MCF 10A (cell line): ENCODE data around the gene PDLIM4. TPM values are rescaled to one million over a fixed set of nuclear protein-coding genes. Genes with fewer than 3 reads are reported as not detected.

Experiments
- BruUV-seq: library from RNA; stranded (reverse); fragments of 400-500 nt; replicated peaks from 2 replicates; lab custom pipeline; 2021; lab: Mats Ljungman, UMichigan
- CTCF ChIA-PET: fragments of 300-600 bp; sonication (Branson Sonifier 250); formaldehyde crosslinking; extraction: SDS; loops from one replicate; lab custom pipeline; 2021; ENCODE audit warnings: antibody characterized with exemption, inconsistent platforms; lab: Yijun Ruan, JAX
- POLR2A ChIA-PET: fragments of 300-600, 350-650 bp; sonication (Branson Sonifier 250); formaldehyde crosslinking; extraction: SDS; loops from one replicate; lab custom pipeline; 2020; ENCODE audit warnings: antibody characterized with exemption, inconsistent platforms; lab: Yijun Ruan, JAX
- DNase-seq: peaks from one replicate; pipeline ENCODE4 v3.0.0-alpha.2; 2018; ENCODE audit not compliant: unreplicated experiment
- H3K27ac Mint-ChIP-seq: one replicate; pipeline ENCODE4 v1.8.0; 2022; ENCODE audit warnings: mild to moderate bottlenecking, low read depth, mixed read lengths; ENCODE audit not compliant: unreplicated experiment
- H3K27me3 Mint-ChIP-seq: one replicate; pipeline ENCODE4 v1.8.0; 2022; ENCODE audit warnings: mixed read lengths; ENCODE audit not compliant: insufficient read depth, unreplicated experiment
- H3K36me3 Mint-ChIP-seq: one replicate; pipeline ENCODE4 v1.8.0; 2022; ENCODE audit warnings: mild to moderate bottlenecking, moderate library complexity, mixed read lengths; ENCODE audit not compliant: insufficient read depth, unreplicated experiment
- H3K4me1 Mint-ChIP-seq: one replicate; pipeline ENCODE4 v1.8.0; 2022; ENCODE audit warnings: mixed read lengths; ENCODE audit not compliant: insufficient read depth, unreplicated experiment
- H3K4me3 Mint-ChIP-seq: one replicate; pipeline ENCODE4 v1.8.0; 2022; ENCODE audit warnings: mild to moderate bottlenecking, moderate library complexity, mixed read lengths; ENCODE audit not compliant: unreplicated experiment
- H3K9me3 Mint-ChIP-seq: one replicate; pipeline ENCODE4 v1.8.0; 2022; ENCODE audit warnings: mixed read lengths; ENCODE audit not compliant: unreplicated experiment
- CTCF ChIP-seq: fragments of 200-600 bp; IDR thresholded peaks from one replicate; pipeline ENCODE4 v1.8.0; 2022; ENCODE audit warnings: antibody characterized with exemption, mild to moderate bottlenecking; ENCODE audit not compliant: unreplicated experiment
- intact Hi-C: fragments of 100-400 bp; cut with micrococcal nuclease; formaldehyde crosslinking; loops from 2 replicates; pipeline ENCODE4 v1.14.1; 2022
- total RNA-seq: library from RNA; stranded (reverse); gene quantifications from 2 replicates; pipeline ENCODE4 v1.2.3, GENCODE V29; 2022

PDLIM4 gene
- total RNA-seq, 1 experiment from 2014 or later, result 101 TPM

GRCh38 chr5:132267166-132267739, 9.8 kb downstream of the PDLIM4 start:
- Mint-ChIP-seq H3K4me3 (no peak overlapping the region), H3K4me1 (peaks cover 39% of the 10 kb centered on the region), H3K27me3 (no peaks in the 10 kb centered on the region), H3K27ac (peak overlapping the region; percentile 98), H3K9me3 (no peaks in the 10 kb centered on the region), H3K36me3 (peaks cover 54% of the 10 kb centered on the region)
- TF ChIP-seq CTCF, result no peak
- POLR2A ChIA-PET, result no interaction called here
- intact Hi-C loops, result no loop called here
- BruUV-seq, result no TSS peak
- CTCF ChIA-PET, result interaction anchor here (1.2 to 6.3 kb wide), 4 partner anchors 24 to 87 kb away, joined by 5 to 53 read pairs (median 6); no protein-coding TSS in a partner anchor
- DNase-seq, result no peak

GRCh38 chr5:132267931-132268768, 10.7 kb downstream of the PDLIM4 start:
- no peak for TF ChIP-seq CTCF
- BruUV-seq, result no TSS peak
- Mint-ChIP-seq H3K4me3 (no peak overlapping the region), H3K4me1 (peaks cover 36% of the 10 kb centered on the region), H3K36me3 (peaks cover 55% of the 10 kb centered on the region), H3K27me3 (no peaks in the 10 kb centered on the region), H3K27ac (peak overlapping the region; percentile 98), H3K9me3 (no peaks in the 10 kb centered on the region)
- ChIA-PET POLR2A (no interaction called here), CTCF (interaction anchor here (0.6 to 6.3 kb wide), 5 partner anchors 13 to 88 kb away, joined by 3 to 53 read pairs (median 6); no protein-coding TSS in a partner anchor)
- no peak for DNase-seq
- intact Hi-C loops, result no loop called here

GRCh38 chr5:132268769-132269551, 11.5 kb downstream of the PDLIM4 start:
- no TSS peak for BruUV-seq
- Mint-ChIP-seq H3K9me3 (no peaks in the 10 kb centered on the region), H3K27ac (no peak overlapping the region), H3K4me1 (peaks cover 32% of the 10 kb centered on the region), H3K36me3 (peaks cover 57% of the 10 kb centered on the region), H3K4me3 (no peak overlapping the region), H3K27me3 (no peaks in the 10 kb centered on the region)
- intact Hi-C loops, result no loop called here
- TF ChIP-seq CTCF, result no peak
- ChIA-PET POLR2A (interaction anchor here (0.6 kb wide), 1 partner anchor 326 kb away, joined by 3 read pairs; no protein-coding TSS in a partner anchor), CTCF (interaction anchor here (0.6 to 1.9 kb wide), 4 partner anchors 12 to 89 kb away, joined by 3 to 7 read pairs (median 5); no protein-coding TSS in a partner anchor)
- no peak for DNase-seq
